GM21786 (cell line): ENCODE measurements around the gene PTPRR.
"Not testable (repeated sequence)": the region's sequence is repeated elsewhere in the genome, so short reads cannot be mapped to it uniquely, and the experiment has no call there.

ENCODE experiments used
- ATAC-seq: cut with Tn5 transposase; IDR thresholded peaks from one replicate; pipeline ENCODE4 v1.9.1; 2021; ENCODE audit not compliant: unreplicated experiment

PTPRR gene

DNA sequence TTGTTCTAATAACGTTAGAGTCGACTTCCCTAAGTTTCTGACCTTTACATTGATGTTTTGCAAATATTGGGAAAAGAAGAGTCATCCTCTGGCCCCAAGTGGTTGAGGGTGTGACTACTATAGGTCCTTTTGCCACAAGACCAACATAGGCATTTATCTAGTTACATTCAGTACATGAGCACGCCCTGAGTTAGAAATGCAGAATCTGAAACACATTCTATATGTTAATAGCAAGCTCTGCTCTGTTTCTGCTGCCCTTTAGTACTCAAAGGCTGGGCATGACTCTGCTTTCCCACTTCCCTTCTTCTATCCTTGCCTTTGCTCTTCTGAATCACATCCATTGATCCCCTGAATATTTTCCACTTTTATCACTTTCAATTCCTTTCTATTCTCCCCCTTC is 168.2 kb downstream of the PTPRR start:
- no peak for ATAC-seq

DNA sequence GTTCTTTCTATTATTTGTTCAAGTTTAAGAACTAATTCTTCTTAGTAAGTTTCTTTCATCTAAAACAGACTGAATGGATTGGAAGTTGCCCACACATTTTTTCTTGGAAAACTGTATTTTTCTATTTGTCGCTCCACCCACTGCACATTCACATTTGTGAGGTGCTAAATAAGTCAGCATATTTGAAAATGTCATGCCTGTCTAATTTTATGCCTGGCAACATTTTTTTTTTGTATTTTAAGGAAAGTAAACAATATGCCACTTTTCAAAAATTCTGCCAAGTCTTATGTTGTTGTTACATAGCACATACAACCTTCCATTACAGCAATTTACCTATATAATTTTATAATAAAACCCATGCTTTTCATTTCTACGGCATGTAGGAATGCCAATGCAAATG is 170.6 kb downstream of the PTPRR start:
- ATAC-seq, result no peak

DNA sequence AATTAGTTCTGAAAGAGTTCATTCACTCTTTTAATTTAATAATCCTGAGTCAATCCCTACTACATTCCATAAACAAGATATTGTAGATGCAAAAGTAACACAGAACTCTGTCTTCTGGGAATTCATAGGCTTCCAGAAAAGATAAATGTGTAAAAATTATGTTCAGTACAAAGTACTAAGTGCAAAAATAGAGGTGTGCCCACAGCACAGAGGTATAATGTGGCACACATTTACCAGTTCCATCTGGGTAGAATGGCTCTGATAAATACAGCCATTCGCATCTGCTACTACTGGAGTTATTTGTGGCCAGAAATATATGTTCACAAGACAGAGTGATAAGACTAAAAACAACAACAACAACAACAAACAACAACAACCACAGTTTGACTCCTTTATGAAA is 171.7 kb downstream of the PTPRR start:
- no peak for ATAC-seq

DNA sequence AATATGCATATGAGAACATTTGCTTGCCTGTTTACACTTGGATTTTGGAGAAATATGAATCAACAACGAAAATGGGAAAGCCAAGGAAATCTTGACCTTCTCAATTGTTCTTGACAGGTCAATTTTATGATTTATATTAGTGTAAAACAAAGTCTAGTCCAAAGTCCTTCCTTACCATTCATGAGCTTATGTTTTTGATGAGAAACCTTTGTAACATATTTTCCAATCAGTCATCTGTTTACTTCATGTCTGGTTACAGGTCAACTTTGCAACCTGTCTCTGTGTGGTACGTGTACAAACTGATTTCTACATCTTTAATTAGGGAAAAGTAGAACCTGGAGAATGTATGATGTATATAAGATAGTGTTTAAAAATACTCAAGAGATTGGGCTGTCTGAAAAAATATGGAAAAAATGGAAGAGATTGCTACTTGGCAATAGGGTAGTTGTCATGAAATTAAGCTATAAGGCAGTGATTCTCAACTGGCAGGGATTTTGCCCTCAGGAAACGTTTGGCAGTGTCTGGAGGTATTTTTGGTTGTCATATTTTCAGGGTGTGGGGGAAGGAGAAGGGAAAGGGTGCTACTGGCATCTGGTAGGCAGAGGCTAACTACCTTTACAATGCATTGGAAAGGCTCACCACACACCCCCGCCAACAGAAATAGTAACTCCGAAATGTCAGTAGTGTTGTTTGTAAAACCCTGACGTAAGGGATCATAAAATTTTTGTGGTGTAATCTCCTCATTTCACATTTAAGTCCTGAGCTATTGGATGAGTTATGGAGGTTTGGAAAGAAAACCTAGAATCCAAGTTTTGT is 172.9 kb downstream of the PTPRR start:
- ATAC-seq, result no peak

DNA sequence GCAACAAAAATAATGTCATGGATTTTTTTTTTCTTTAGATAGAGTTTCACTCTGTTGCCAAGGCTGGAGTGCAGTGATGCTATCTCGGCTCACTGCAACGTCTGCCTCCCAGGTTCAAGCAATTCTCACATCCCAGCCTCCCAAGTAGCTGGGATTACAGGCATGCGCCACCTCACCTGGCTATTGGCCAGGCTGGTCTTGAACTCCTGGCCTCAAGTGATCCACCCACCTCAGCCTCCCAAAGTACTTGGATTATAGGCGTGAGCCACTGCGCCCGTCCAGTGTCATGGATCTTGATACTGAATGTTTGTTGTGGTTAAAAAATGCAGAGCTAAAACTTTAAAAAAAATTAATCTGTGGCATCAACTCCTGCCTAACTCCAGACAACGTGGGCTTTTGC is 175.5 kb downstream of the PTPRR start:
- no peak for ATAC-seq

DNA sequence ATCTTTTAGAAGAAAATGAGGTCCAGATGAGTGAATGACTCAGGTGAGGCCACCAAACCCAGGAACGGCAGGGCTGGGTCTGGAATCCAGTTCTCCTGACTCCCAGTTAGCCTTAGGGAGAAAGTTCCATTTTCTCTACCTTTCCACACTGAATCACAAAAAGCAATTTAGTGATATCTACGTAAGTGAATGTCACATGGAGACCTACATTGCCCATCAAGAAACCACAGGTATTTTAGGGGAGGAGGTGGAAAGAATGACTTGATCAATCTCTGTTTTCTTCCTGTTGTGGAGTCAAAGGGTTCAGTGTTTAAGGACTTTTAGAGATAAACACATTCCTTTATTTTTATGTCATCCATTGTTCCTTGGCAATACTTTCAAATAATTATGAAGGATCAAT is 176.4 kb downstream of the PTPRR start:
- ATAC-seq, result no peak

DNA sequence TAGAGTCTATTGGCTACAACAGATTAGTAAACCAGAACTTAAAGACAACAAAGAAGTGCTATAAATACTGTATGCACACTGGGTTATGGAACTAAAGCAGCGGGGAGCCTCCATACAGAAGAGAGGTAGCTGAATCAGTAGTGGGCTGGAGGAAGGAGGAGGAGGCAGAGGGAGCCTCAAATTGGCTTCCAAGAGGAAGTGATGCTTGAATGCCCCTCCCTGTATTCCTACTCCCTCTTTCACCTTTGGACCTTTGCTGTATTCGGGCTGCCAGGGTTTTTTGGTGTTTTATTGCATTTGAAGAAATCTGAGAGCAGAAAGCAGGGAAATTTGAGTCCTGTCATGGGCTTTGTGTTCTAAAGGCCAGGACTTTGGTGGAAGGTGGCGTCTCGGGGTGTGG is 179.3 kb downstream of the PTPRR start:
- ATAC-seq, result no peak

DNA sequence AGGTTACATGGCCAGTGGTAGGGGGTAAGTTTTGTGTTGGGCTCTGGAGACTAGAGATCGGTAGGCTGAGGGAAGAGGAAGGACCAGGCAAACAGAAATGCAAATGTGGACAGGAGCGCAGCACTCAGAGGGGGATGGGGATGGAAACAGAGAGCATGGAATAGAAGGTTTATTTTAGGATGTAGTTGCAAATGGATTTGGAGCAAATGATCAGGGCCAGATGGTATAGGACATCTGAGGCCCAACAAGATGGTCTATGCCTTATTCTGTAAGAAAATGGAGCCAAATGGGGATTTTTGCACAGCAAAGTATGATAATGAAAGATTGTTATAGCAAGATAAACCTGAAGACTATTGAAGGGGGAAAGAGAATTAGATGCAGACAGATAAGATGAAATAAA is 180.8 kb downstream of the PTPRR start:
- ATAC-seq, result no peak

DNA sequence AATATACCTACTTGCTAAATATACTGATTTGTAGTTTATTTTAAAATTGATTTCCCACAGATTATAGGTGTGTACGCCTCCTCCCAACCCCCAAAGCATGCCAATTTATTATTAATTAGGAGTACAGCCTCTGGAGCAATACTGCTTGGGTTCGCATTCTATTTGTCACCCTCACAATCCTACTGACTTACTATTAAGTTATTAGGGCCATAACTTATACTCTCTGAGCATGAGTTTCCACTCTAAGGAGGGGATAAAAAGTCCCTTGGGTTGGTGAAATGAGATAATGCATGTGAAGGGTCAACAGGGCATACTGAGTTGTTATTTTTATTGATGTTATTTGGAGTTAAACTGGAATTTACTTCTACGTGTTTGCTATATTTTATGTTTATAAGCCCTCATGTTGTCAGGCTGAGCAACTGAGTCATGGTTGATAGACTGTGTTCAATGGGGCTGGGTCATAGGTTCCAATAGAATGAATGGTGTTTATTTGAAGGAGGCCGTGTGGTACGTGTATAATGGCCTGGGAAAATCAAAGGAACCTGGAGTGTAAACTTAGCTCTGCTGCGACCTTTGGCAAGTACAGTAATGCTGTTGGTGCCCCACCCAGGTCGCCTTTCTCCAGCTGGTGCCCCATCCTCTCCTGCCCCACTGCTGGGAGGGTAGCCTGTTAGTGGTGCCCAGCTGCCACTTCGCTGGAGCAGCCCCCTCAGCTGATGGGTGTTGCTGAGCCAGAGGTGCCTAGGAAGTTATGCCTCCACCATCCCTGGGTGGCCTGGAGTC is 184.0 kb downstream of the PTPRR start:
- ATAC-seq, result no peak

DNA sequence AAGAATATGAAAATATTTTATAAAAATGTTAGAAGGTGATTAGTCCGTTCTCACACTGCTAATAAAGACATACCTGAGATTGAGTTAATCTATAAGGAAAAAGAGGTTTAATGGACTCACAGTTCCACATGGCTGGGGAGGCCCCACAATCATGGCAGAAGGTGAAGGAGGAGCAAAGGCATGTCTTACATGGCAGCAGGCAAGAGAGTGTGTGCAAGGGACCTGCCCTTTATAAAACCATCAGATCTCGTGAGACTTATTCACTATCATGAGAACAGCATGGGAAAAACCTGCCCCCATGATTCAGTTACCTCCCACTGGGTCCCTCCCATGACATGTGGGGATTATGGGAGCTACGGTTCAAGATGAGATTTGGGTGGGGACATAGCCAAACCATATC is 185.3 kb downstream of the PTPRR start:
- not testable (repeated sequence) for ATAC-seq

DNA sequence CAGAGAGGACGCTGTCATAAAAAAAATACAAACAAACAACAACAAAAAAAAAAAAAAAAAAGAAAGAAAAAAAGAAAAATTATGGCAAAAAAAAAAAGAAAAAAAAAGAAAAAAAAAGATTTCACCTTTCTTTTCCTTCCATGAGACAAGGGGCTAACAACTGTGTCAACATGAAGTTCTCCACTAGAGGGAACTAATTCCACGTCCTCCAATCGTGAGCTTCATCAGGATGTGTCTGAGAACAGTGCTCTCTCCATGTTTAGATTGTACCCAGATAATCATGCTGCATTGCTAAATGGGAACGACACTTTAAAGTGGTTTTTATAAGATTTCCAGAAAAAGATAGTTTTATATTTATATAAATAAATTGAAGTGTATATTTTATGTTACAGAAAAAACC is 187.2 kb downstream of the PTPRR start:
- peak; percentile 88 for ATAC-seq

DNA sequence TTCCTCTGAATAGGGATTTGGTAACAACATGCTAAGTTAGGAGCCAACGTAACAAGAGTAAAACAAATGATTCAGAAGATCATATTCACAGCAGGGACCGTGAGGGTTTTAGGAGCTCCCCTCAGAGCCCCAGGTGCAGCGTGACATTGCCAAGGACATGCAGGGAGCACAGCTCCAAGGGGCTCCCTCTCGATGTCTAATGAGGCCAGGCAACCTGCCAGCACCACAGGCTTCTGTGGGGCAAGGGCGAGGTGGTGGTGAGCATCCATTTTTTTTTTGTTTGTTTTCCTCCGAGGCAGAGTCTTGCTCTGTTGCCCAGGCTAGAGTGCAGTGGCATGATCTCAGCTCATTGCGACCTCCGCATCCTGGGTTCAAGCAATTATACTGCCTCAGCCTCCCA is 188.3 kb downstream of the PTPRR start:
- no peak for ATAC-seq

DNA sequence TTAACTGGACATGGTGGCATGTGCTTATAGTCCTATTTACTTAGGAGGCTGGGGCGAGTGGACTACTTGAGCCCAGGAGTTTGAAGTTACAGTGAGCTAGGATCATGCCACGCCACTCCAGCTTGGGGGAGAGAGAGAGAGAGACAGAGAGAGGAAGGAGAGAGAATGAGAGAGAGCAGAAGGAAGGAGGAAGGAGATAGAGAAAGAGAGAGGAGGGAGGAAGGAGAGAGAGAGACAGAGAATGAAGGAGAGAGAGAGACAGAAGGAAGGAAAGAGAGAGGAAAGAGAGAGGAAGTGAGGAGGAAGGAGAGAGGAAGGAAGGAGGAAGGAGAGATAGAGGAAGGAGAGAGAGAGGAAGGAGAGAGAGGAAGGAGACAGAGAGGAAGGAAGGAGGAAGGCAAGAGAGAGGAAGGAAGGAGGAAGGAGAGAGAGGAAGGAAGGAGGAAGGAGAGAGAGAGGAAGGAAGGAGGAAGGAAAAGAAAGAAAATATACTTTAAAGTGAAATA is 189.8 kb downstream of the PTPRR start:
- ATAC-seq, result no peak

DNA sequence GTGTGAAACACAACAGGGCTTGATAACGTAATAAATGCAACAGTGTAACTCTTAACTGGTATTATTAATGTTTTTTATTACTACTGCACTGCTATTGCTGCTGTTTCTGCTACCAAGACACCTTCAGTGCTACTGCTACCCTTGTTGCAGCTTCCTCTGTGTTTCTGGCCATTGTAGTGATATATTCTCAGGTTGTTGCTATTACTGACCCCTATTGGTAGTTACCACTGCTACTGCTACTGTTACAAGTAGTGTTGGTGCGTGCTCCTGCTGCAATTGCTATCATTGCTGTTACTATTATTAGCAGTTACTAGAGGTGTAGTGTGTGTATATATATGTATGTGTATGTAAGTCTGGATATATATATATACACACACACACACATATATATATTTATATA is 196.1 kb downstream of the PTPRR start:
- no peak for ATAC-seq

DNA sequence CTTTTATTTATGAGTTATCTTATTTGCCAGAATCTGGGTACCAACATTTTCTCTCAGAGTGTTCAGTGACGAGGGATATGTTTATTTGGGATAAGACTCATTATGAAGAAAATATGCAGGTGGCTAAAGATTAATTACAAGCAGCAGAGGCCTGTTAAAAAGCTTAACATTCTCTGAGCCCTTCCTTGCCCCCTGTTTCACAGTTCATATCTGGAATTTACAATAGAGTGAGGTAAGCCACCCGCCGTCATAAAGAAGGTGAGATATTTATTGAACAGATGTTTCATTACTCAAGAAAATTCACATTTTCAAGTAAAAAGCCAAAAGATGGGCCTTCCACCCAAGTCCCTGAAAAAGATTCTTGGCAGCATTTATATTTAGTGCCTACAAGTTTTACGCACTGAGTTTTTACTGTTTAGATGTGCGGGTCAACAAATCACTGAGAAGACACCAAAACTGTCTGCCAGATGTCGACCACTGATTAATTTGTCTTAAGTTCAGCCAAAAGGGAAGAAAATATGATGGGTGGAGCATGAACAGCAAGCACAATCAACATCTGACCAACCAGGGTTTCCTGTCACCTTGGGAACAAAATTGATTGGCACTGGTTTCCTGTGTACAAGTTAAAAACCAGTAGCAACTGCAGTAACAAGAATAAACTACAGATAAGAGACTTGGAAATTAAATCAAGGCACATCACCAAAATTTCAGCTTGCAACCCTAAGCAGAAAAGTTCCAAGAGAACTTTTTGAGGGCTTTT is 197.8 kb downstream of the PTPRR start:
- ATAC-seq, result no peak

DNA sequence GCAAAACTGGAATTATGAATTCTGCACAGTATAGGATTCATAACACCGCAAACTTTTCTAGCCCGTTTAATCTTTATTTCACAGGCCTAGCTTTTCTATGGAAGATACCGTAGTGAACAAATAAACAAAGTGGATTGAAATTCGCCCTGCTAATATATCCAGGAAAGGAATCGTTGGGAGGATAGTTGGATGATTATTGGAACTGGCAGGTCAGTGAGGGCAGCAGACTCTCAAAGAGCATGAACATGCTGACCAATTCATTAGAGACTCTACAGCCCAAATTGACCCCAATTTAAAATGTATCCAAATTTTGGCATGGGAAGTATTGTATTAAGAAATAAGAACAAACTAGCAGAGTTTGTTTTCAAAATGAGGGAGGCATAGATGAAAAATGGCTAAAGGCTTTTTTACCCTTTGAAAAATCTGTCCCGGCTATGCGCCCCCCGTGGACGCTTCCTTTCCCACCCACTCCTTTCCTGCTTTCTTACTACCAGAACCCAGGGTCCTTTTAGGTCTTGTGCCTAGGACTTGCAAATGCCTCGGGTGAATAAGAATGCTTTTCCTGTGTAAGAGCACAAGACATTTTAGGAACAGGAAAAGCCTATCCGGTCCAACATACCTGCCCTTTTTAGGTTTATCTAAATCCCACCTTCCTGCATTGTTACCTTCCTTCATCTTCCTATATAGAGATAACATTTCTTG is 198.7 kb downstream of the PTPRR start:
- ATAC-seq, result no peak

DNA sequence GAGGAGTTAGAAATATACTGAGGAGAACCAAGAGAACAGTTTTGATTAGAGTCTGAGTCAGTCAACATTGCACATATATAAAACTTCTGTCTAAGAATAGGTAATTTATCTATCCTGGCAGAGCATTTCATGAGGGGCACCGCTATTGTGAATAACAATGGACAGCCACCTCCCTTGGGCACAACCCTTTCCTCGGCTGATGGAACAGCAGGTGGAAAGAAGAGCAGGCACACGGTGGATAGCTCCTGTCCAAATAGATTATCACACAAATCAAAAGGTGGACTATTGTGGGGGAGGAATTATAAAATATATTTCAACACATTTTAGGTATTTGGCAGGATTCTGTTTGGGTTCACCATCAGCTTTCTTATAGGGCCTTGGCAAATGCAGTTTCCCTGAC is 199.3 kb downstream of the PTPRR start:
- no peak for ATAC-seq

DNA sequence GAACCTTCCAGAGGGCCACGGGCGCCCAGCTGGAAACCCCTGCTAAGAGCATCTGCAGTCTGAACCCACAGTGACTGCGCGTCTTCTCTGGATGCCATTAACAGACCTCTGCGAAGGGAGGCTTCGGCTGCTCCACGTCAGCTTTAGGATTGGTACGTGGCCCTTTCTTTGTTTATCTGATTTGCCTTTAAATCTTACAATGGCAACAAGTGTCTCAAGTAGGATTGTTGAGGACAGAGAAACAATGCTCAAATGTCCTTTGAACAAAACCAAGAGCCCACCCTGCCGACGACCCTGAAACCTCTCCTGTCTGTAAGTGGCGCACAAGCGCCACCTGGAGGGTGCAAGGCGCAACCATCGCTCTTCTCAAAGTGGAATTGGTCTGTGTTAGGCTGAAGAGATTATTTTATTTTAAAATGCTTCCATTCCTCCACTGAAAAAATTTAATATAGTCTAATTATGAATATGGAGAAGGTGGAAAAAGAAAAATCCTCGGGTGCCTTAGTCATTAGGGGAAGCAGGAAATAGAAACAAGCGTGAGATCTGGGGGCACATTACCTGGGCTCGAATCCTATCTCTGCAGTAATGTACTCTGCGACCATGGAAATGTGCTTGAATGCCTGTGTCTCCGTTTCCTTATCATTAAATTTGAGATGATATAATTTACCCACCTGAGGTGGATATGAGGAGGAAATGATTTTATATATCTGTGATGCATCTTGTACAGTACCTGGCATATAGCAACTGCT is 200.7 kb downstream of the PTPRR start:
- no peak for ATAC-seq

DNA sequence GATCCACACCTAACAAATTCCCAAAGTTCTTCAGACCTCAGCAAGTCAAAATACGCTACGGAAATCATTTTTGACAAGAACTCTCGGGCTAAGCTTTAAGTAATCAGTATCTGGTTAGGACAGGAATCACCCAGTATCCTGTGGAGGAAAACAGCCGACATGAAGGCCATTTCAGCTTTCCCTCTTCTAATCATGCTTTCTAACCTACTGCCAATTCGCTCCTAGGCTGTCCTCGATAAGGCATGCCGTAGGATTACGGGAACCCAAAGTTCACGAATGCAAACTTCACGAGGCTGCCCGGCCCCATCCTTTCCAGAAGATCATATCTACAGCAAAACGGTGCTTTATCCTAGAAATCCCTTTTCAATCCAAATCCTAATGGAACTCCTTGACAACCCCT is 201.5 kb downstream of the PTPRR start:
- ATAC-seq, result no peak

DNA sequence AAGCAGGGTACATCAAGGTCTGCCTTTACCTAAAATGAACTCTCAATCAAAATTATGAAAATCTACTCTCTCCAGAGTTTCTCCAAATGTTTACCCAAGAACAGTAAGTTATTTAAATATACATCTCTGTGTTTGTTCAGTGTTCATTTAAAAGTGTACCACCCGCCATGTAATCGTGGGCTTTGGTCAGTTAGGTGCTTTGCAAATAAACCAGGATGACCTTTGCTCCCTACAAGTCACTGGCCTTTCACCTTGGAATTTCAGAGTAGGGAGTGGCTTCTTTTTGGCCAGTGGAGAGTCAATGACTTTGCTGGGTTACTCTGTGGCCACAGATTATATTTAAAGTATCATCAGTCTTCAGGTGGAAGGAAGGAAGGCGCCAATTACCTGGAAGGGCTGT is 208.7 kb downstream of the PTPRR start:
- no peak for ATAC-seq
